NCI-H748 (cell line): ENCODE measurements around the gene SUN2.

Experiments used
- DNase-seq: peaks from one replicate; lab custom pipeline; 2025; ENCODE audit not compliant: unreplicated experiment; lab: John Stamatoyannopoulos, UW

SUN2 gene

GRCh38 chr22:38781033-38781432 lies 25.2 kb upstream of the SUN2 start:
- DNase-seq, result no peak

DNA sequence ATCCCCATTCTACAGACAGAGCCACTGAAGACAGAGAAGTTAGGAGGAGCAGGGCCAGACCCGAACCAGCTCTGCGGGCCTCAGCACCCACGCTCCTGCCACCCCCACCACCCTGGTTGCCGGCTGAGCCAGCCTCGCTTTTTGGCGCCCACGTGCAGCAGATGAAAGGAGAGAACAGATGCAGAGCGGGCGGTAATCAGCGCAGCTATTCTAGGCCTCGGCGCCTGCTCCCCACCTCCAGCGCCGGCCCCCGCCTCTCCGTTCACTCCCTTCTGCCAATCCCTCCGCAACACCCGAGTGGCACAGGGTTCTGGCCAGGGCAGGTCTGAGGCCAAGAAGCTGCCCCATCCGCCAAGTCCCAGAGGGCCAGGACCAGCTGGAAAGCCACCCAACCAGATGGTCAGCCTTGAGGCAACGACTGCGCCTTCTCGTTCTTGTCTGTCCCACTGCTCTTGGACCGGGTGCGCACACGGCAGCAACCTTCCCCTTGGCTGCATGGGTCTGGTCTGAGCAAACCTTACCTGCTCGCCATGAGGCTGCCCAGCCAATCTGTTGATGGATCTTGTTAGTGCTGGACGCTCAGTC lies 21.4 kb upstream of the SUN2 start:
- no peak for DNase-seq

DNA sequence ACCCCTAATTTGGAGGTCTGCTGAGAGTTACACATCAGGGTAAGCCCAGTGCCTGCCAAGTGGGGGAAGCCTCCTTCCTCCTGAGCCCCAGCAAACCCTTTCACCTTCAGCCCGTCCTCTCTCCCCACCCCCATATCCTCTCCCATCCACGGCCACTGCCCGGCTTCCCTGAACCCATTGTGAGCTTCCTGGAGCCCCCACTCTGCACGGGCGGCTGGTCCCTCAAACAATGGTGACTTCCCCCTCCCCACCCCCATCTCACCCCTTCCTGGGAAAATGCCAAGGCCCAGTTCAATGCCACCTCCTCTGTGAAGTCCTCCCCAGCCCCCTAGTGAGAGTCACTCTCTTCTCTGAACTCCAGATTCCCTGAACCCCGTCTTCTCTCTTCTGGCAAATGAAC lies 20.3 kb upstream of the SUN2 start:
- DNase-seq, result no peak

DNA sequence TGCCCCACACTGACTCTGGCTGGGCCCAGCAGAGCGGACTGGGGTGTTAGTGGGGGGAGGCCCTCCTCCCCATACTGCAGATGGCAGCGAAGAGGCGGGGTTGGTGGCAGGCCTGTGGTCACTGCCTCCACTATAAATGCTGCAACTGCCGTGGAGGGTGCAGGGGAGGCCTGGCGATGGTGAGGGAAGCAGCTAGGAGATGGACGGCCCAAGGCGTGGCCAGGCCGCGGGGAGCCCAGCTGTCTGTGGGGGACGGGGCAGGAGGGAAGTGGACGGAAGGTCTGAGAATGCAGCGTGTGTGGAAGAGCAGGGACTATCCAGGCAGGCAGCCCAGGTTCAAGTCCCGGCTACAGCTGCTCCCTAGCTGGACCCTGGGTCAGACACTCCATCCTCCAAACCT lies 19.9 kb upstream of the SUN2 start:
- no peak for DNase-seq

DNA sequence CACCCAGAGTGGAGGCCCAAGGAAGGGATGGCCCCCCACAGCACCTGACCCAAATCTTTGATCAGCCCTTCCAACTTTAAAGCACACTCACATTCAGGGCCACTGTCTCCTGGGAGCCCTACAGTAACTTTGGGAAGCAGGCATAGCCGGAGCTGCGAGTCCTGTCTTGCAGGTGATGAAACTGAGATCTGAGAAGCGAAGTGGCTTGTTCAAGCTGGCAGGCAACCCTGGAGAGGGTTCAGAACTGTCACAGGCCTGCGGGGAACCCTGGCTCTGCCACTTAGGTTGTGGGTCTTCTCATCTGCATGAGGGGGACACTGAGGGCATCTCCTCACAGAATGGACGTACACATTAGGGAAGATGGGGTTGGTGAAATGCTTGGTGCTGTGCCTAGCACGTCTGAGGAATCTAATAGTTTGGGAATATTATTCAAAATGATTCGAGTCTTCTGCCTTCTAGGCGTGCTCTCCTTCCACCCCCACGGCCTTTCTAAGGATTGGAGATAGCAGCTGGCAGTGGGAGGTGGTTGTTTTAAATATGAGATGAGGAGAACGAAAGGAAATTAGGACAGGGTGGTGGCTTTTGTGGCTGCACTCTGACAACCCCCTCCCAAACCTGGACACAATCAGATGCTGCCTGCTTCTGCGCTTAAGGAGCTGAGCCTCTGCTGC lies 18.8 kb upstream of the SUN2 start:
- DNase-seq, result no peak

GRCh38 chr22:38773363-38773946 lies 17.7 kb upstream of the SUN2 start:
- no peak for DNase-seq

GRCh38 chr22:38772623-38772873 lies 16.8 kb upstream of the SUN2 start:
- no peak for DNase-seq

DNA sequence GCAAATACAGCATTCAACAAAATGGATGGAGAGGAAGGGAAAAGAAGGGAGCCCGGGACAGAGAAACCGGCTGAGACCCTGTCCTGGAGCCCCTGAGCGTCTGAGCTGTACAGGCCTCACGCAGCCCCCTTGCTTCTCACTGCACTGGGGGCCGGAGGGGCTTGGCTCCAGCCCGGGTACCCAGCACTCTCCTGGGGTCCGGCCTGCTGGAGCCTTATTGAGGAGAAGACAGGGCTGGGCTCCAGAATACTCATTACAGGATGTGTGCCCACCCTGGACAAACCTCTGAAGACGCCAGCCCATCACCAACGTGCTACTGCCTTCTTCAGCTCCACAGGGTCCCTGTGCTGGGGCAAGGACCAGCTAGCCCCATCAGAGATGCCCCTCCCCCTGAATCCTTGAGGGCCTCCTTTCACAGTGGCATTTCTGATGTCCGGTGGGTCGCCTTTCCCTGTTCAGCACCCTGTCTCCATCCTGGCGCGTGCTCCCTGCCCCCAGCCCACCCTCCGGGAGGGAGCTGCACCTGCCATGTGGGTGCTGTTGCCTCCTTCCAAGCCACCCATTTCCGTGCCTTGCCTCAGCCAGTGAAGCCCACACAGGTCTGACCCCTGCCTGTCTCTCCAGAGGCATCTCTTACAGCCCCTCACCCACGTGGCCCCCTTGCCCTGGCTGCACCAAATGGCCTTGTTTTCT lies 14.6 kb upstream of the SUN2 start:
- no peak for DNase-seq

- DNase-seq, result no peak
Observed at GRCh38 chr22:38768036-38768435, 12.2 kb upstream of the SUN2 start.

DNA sequence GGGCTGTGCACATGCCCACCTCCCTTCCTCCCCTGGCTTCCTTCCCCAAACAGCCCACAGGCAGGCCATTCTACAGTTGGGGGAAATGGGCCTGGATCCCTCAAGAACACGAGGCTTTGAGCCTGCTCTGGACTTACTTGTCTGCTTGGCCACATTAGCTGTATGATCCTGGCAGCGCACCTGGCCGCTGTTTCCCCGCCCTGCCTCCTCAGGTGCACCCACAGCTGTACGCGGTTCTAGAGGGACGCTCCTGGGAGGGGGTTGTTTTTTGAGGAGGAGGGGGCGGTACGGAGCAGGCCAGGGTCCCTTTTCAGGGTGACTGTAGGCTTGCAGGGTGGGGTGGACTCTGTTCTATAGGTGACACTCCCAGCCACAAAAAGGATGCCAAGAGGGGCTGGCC lies 11.5 kb upstream of the SUN2 start:
- DNase-seq, result no peak

GRCh38 chr22:38766076-38766777 lies 10.4 kb upstream of the SUN2 start:
- DNase-seq, result peak; percentile 48

- DNase-seq, result no peak
Observed at GRCh38 chr22:38762551-38762983, 6.8 kb upstream of the SUN2 start.

GRCh38 chr22:38761202-38762162 lies 5.7 kb upstream of the SUN2 start:
- DNase-seq, result no peak

- no peak for DNase-seq
Observed at GRCh38 chr22:38760477-38761201, 4.8 kb upstream of the SUN2 start.

GRCh38 chr22:38759005-38759404 lies 3.2 kb upstream of the SUN2 start:
- DNase-seq, result no peak

DNA sequence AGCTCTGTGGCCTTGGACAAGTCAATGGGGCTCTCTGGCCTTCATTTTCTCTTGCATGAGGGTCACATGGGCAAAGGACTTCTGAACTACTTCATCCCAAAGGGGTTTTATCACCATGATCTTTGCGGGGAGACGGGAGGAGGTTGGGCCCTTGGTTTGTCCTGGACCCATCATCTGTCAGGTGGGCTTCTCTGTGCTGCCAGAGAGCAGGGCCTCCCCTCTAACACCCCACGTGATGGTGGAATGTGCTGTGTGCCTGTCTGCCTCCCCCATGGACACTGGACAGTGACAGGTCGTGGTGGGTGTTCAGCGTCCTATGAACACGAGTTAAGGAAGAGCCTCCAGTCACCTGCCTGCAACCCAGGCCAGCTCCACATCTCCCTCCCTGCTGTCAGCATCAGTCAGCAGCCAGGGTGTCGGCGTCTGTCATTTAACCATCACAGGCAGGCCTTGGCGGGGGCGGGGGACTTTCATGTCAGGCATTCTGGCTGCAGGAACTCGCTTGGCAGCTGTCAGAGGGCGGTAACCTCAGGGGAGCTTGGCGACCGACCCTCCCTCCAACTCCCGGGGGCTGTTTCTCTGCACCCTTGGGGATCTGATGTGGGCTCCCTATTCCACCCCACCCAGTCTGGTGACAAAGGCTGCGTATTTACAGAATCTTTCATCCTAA lies 2.6 kb upstream of the SUN2 start:
- DNase-seq, result no peak

DNA sequence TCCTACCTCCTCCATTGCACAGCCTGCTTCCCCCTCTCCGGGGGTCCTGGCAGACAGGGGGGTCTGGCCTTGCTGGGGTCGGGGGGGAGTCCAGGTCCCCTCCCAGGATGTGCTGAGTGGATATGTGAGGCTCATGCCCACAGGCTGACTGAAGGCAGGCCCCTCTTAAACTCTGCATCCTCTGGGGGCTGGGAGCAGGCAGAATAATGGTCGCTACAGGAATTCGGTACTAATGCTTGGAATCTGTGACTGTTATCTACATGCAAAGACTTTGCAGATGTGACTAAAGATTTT lies 1.6 kb upstream of the SUN2 start:
- DNase-seq, result no peak

DNA sequence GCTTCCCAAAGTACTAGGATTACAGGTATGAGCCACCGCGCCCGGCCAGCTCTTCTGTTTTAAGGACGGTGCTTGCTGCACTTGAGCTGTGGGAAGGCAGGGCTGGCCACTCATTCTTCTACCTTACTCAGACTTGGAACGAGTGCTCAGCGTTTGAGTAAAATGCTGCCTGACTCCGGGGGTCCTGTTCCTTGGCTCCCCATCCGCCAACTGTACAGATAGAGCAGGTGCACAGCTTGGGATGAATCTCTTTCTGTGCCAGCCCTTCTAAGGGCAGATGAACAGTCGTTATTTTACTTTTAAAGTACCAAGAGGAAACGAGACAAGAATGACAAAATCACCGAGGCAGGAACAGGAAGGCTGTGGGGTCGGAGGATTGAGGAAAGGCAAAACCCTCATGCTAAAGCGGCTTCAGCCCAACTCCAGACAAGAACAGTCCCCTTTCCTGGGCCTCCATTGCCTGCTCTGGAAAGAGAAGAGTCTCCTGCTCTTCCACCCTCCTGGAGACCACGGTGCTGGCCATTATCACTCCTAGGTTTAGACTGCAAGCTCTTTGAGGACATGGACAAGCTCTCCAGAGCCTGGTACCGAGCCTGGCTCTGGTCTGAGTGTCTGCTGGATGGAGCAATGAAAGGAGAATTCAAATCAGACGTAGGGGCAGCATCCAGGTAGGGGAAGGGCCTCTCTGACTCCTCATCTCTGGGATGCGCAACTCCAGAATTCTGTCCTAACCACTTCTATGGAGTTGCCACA lies 1.1 kb upstream of the SUN2 start:
- no peak for DNase-seq
